Tibial artery (tissue), 4 donors: ENCODE measurements around the gene SETD3.

ENCODE experiments used
- DNase-seq, 2 donors: peaks; one replicate each; pipeline ENCODE4 v3.0.0-alpha.2; 2019
- H3K27ac ChIP-seq, 2 donors: fragments of 200-600 bp; sonication (generic) in 1 of 2; 1 replicate in 1 of 2; 2 replicates in 1 of 2; pipeline ENCODE4 v1.5.1; 2018 to 2019; ENCODE audit warnings: mild to moderate bottlenecking in 1 of 2
- H3K27me3 ChIP-seq, 2 donors: fragments of 200-600 bp; sonication (generic) in 1 of 2; one replicate each; pipeline versions ENCODE4 v1.5.1 to v1.6.0; 2016 to 2019
- H3K36me3 ChIP-seq, 3 donors: fragments of 200-600 bp; sonication (generic) in 2 of 3; one replicate each; pipeline ENCODE4 v1.5.1; 2016 to 2019; ENCODE audit warnings: mild to moderate bottlenecking in 2 of 3
- H3K4me1 ChIP-seq, 4 donors: fragments of 200-600 bp; sonication (generic) in 2 of 4; 1 replicate in 3 of 4; 2 replicates in 1 of 4; pipeline ENCODE4 v1.5.1; 2016 to 2019
- H3K4me3 ChIP-seq, 2 donors: fragments of 200-600 bp; sonication (generic) in 1 of 2; 1 replicate in 1 of 2; 2 replicates in 1 of 2; pipeline ENCODE4 v1.5.1; 2018 to 2019; ENCODE audit warnings: mild to moderate bottlenecking in 2 of 2
- H3K9me3 ChIP-seq, 3 donors: fragments of 200-600 bp; sonication (generic) in 1 of 3; one replicate each; pipeline ENCODE4 v1.5.1; 2016 to 2019
- intact Hi-C: fragments of 100-400 bp; cut with DNase I; formaldehyde crosslinking; loops from one replicate; pipeline ENCODE4 v1.15.0; 2023; ENCODE audit warnings: low total_unique reads
- TF ChIP-seq, protein P1 (sequence below), 2 experiments: fragments of 200-600 bp in 1 of 2; fragments of 450-650 bp in 1 of 2; IDR thresholded peaks; one replicate each; pipeline ENCODE4 v1.5.1; 2017 to 2019; ENCODE audit warnings: antibody characterized with exemption in 2 of 2, mild to moderate bottlenecking in 1 of 2, moderate library complexity in 1 of 2

SETD3 gene

GRCh38 chr14:99497894-99498293 is 17.2 kb upstream of the SETD3 start:
- Histone ChIP-seq H3K9me3 (no peaks in the 10 kb centered on the region), H3K27ac (no peak overlapping the region), H3K27me3 (no peaks in the 10 kb centered on the region), H3K4me3 (no peak overlapping the region), H3K36me3 (peaks cover 75 to 93% (median 84%) of the 10 kb centered on the region in 3 donors), H3K4me1 (no peaks in the 10 kb centered on the region)
- DNase-seq = no peak
- TF ChIP-seq, protein P1, sequence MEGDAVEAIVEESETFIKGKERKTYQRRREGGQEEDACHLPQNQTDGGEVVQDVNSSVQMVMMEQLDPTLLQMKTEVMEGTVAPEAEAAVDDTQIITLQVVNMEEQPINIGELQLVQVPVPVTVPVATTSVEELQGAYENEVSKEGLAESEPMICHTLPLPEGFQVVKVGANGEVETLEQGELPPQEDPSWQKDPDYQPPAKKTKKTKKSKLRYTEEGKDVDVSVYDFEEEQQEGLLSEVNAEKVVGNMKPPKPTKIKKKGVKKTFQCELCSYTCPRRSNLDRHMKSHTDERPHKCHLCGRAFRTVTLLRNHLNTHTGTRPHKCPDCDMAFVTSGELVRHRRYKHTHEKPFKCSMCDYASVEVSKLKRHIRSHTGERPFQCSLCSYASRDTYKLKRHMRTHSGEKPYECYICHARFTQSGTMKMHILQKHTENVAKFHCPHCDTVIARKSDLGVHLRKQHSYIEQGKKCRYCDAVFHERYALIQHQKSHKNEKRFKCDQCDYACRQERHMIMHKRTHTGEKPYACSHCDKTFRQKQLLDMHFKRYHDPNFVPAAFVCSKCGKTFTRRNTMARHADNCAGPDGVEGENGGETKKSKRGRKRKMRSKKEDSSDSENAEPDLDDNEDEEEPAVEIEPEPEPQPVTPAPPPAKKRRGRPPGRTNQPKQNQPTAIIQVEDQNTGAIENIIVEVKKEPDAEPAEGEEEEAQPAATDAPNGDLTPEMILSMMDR (IDR thresholded peaks at IDR 0.05) = no peak
- intact Hi-C loops = no loop called here

- H3K4me3 ChIP-seq = no peak overlapping the region
- TF ChIP-seq, protein P1 (IDR thresholded peaks at IDR 0.05) = no peak
- DNase-seq = no peak
- no peaks in the 10 kb centered on the region for H3K4me1 ChIP-seq
- H3K27ac ChIP-seq = no peak overlapping the region
- H3K9me3 ChIP-seq = no peaks in the 10 kb centered on the region
- intact Hi-C loops = no loop called here
- no peaks in the 10 kb centered on the region for H3K27me3 ChIP-seq
- peaks cover 69 to 93% (median 83%) of the 10 kb centered on the region in 3 donors for H3K36me3 ChIP-seq
Measured at GRCh38 chr14:99497341-99497740, 16.7 kb upstream of the SETD3 start.

DNA sequence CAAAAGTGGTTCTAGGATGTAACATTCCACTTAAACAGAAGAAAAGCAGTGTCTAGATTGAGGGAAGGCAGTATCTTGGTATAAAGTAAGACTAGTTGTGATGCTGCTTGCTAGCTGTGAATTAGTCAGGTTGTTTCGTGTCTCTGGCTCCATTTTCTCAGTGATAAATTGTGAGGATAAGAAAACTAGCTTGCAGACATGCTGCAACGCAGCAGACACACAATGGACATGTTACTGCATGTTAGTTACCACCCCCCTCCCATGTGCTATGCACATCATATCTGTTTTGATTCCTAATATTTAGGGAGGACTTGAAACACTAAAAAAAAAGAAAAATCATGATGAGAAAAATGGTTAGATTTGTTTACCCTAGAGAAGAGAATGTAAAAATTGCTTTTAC is 3.4 kb upstream of the SETD3 start:
- TF ChIP-seq, protein P1 (IDR thresholded peaks at IDR 0.05) = no peak
- Histone ChIP-seq H3K27ac (no peak overlapping the region), H3K27me3 (no peaks in the 10 kb centered on the region), H3K4me1 (peaks cover 0 to 32% (median 20%) of the 10 kb centered on the region in 4 donors), H3K9me3 (no peaks in the 10 kb centered on the region), H3K4me3 (no peak overlapping the region), H3K36me3 (no peaks in the 10 kb centered on the region)
- no peak for DNase-seq
- intact Hi-C loops = loop anchor here (5.0 kb wide), 1 partner anchor 113 kb away; no protein-coding TSS in a partner anchor

- H3K36me3 ChIP-seq = no peaks in the 10 kb centered on the region
- H3K9me3 ChIP-seq = no peaks in the 10 kb centered on the region
- H3K4me1 ChIP-seq = peaks cover 0 to 41% (median 30%) of the 10 kb centered on the region in 4 donors
- DNase-seq = peak in 1 of 2 donors; percentile 27
- peak overlapping the region; percentile 94 for H3K27ac ChIP-seq
- peak overlapping the region; percentile 73 to 97 for H3K4me3 ChIP-seq
- H3K27me3 ChIP-seq = no peaks in the 10 kb centered on the region
- intact Hi-C loops = loop anchor here (1.0 to 5.0 kb wide), 2 partner anchors 50 to 116 kb away; no protein-coding TSS in a partner anchor
- TF ChIP-seq, protein P1 (IDR thresholded peaks at IDR 0.05) = no peak
Measured at GRCh38 chr14:99481745-99482099, 1.1 kb upstream of the SETD3 start.

DNA sequence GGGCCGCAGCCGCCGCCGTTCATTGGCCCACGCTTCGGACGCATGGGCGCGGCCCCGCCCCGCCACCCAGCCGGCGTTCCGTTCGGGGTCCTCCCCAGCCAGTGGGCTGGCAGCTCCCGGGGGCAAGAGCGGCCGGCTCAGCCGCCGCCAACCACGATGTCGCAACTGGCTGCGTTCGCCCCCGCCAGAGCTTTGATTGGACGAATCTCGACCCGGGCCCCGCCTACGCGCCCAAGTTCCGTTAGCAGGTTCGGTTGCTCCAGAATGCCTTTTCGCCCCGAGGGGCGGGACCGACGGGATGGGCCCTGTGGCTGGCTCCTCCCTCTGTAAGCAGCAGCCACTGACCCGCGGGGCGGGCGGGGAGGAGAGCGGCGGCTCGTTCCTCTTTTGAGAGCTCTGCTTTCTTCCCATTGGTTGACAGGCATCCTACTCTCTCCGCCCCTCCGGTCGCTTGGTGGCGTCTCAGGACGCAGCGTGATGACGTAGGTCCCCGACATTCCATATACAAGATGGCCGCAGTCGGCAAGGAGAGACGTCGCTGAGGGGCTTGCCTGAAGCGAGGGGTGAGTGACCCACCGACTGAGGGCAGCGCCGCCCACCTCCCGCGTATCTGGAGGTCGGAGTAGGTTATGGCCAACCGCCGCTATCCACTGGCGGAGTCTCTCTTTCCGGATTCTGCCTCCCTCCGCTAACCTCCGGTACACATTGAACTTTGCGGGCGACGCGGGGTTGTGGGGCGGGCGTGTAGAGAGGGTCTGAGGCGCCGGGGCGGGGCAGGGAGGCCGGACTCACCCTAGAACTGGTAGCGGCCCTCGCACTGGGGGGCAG is 472 bp upstream of the SETD3 start, which contains the start of gene CCNK:
CCNK (plus strand) TSS at position 493 of the 828 bp plus-strand sequence. CDS start 11,269 bp downstream, outside the sequence.
- Histone ChIP-seq H3K27me3 (no peaks in the 10 kb centered on the region), H3K4me1 (peaks cover 0 to 41% (median 30%) of the 10 kb centered on the region in 4 donors), H3K27ac (peak within 1 kb of the TSS; percentile 94), H3K9me3 (no peaks in the 10 kb centered on the region), H3K4me3 (peak within 1 kb of the TSS; percentile 73 to 97), H3K36me3 (no peaks in the 10 kb centered on the region)
- DNase-seq = peak; percentile 100
- intact Hi-C loops = loop anchor here (1.0 to 5.0 kb wide), 2 partner anchors 50 to 116 kb away; no protein-coding TSS in a partner anchor
- TF ChIP-seq, protein P1 (IDR thresholded peaks at IDR 0.05) = no peak
